GM18519 (cell line): ENCODE measurements around the gene LRCOL1.

Source experiments
- ATAC-seq: cut with Tn5 transposase; IDR thresholded peaks from one replicate; pipeline ENCODE4 v1.9.1; 2021; ENCODE audit warnings: mild to moderate bottlenecking, moderate library complexity; ENCODE audit not compliant: unreplicated experiment, low FRiP score

LRCOL1 gene

DNA sequence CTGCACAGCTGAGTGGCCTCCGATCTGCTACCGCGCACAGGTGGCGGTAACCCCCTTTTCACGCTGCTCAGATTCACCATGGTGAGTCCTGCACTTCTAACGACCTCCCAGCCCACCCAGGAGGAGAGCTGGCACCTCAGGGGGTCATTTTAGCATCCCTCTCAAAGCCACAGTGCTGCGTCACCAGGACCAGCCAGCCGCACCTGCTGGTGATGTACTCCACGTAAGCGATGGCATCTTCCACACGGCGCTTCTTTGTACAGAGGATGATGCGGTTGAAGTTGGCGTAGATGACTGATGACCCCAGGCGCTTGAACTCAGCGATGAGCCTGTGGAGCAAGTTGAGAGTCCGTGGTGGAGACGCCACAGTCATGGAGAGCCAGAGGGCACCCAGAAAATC lies 27.4 kb upstream of the LRCOL1 start:
- ATAC-seq = no peak

GRCh38 chr12:132635076-132635955 lies 24.9 kb upstream of the LRCOL1 start:
- no peak for ATAC-seq

DNA sequence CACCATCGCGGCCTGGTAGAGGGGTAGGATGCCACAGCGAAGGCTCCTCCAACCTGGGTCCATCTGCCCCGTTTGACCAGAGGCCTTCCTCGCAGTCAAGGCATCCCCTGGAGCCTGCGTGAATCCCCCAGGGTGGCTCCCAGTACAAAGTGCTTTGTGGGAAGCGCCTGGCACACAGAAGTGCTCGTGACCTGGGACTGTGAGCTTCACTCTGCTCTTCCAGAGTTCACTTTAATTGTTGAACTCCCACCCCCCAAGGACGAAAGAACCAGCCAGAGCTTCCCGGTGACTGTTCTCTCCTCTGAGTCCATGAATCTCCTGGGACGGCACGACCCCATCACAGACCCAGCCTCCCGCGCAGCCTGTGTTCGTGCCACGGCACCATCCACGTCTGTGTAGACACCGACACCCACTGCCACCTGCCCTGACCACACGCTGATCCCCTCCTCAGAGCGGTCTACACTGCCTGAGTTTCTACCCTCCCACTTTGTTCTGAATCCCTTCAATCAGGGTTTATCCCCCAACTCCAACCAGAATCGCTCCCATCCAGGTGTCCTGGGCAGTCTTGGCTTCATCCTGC lies 24.1 kb upstream of the LRCOL1 start:
- no peak for ATAC-seq

- no peak for ATAC-seq
Observed at GRCh38 chr12:132633901-132634300, 23.5 kb upstream of the LRCOL1 start.

DNA sequence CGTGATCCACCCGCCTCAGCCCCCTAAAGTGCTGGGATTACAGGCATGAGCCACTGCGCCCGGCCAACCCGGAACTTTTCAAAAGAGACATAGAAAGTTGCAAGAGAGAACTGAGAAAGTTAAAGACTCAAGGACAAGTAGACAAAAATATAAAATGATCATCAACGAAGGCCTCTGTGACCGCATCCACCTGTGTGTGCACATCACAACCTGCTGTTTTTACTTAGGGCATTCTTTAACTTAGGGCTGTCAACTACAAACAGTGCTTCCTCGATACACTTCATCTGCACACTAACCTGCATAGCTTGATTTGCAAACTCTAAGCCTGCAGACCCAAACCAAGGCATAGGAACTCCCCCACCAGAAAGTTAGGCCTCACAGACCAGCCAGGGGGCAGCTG lies 23.0 kb upstream of the LRCOL1 start:
- ATAC-seq = no peak

- ATAC-seq = no peak
Observed at GRCh38 chr12:132632521-132633228, 22.3 kb upstream of the LRCOL1 start.

GRCh38 chr12:132631666-132632065 lies 21.3 kb upstream of the LRCOL1 start:
- ATAC-seq = no peak

DNA sequence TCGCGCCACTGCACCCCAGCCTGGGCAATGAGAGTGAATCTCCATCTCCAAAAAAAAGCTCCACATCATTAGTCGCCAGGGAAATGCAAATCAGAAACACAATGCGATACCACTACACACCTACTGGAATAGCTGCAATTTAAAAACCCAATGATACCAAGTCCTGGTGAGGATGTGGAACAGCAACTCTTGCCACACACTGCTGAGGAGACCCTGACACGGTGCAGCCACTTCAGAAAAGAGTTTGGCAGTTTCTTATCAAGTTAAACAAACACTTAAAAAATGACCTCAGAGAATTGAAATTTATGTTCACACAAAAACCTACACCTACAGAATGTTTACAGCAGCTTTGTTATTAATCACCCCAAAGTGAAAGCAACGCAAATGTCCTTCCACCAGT lies 20.3 kb upstream of the LRCOL1 start:
- no peak for ATAC-seq

- no peak for ATAC-seq
Observed at GRCh38 chr12:132629330-132629729, 18.9 kb upstream of the LRCOL1 start.

GRCh38 chr12:132625731-132626430 lies 15.5 kb upstream of the LRCOL1 start:
- ATAC-seq = no peak

GRCh38 chr12:132624910-132625630 lies 14.7 kb upstream of the LRCOL1 start:
- ATAC-seq = no peak

DNA sequence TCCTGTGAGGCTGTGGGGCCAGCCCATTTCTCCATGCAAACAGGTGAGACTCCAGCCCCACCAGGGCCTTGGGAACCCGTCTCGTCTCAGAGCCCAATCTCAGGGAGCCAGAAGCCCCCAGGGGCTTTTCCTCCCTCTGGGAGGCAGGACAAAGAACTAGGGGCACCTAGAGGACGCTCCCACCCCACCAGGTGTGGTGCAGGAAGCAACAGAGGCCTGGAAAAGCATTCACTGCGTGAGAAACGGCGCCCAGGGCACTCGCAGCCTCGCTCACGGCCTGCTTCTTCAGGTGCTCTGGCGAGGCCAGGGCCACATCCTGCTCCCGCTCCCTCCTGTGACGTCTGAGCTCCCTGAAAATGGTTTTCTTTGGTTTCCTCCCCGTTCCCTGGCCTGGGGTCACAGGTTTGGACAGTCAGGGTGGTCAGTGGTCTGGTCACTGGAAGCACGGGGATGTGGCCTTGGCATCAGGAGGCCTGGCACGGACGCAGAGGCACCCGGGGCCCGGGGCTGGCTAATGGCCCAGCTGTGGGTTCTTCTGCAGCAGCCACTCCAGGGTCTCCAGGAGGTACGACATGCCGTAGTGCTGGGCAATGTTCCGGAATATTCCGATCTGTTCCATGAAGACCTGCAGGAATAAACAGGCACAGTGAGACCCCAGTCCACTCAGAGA lies 13.9 kb upstream of the LRCOL1 start:
- no peak for ATAC-seq

DNA sequence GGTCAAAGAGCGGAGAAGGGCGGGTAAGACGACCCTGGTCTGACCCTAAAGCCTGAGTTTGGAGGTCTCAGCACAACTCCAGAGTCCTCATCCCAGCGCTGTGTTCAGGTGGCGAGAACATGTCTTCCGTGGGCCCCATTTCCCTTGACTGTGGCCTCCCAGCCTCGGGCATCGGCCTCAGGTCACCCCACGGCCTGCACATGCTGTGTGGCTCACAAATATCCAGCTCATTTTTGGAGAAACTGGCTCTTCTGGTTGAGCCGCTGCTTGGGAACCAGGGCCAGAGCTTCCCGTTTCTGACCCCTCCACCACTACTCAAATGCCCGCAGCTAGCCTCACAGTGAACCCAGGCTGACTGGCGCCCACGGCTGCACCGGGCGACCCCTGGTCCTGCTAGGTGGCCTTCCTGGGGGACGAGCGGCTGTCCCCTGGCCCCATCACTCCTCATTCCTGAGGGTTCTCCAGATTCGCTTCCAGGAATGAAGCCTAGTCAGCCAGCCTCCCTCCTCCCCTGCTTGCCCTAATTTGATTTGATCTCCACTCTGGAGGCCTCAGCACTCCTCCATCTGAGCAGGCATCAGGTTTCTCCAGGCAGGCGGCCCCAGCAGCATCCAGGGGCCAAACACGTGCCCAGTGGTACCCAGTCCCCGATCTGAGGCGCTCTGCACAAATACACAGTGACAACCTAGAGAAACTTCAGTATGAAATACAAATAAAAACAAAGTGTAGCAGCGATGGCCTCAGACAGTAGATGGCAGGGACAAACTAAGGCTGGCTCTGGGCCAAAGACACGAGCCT lies 12.9 kb upstream of the LRCOL1 start:
- no peak for ATAC-seq

DNA sequence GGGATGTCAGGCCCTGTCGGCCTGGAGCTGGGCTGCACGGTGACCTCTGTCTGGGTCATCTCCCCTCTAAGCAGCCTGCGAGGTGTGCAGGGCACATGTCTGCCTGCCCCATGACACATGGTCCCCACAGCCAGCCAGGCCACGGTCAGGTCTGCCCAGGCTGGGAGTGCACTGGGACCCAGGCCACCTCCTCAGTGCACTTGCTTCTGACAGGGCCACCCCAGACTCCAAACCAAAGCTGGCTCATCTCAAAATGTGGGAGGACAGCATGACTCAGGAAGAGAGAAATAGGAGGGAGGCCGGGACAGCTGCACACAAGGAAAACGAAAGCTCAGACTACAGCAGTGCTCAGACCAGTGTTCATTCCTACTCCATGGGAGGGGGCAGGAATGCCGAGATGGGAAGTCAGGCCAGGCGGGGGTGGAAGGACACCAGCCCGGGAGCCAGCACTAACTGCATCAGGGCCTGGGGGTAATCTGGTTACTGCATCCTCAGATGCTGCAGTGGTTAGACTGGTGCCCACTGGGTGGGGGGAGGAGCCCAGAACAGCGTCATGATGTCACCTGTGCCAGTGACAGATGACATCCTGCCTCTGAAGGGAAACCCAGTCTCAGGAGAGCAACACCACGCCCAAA lies 12.2 kb upstream of the LRCOL1 start:
- no peak for ATAC-seq

GRCh38 chr12:132621657-132622435 lies 11.5 kb upstream of the LRCOL1 start:
- no peak for ATAC-seq

GRCh38 chr12:132620899-132621656 lies 10.7 kb upstream of the LRCOL1 start:
- no peak for ATAC-seq
